Osteocyte (in vitro differentiated cells): ENCODE data around the gene PEX19. TPM values are rescaled to one million over a fixed set of nuclear protein-coding genes. Genes with fewer than 3 reads are reported as not detected.

ENCODE experiments used
- DNase-seq: peaks from one replicate; pipeline ENCODE4 v3.0.0; 2021; ENCODE audit warnings: mixed read lengths; ENCODE audit not compliant: unreplicated experiment; ENCODE audit errors: extremely low spot score
- H3K27ac Mint-ChIP-seq: one replicate; pipeline ENCODE4 v1.8.0; 2021; ENCODE audit warnings: mild to moderate bottlenecking, mixed read lengths; ENCODE audit not compliant: unreplicated experiment
- H3K27me3 Mint-ChIP-seq: one replicate; pipeline ENCODE4 v1.8.0; 2021; ENCODE audit warnings: mixed read lengths; ENCODE audit not compliant: unreplicated experiment
- H3K36me3 Mint-ChIP-seq: one replicate; pipeline ENCODE4 v1.8.0; 2021; ENCODE audit warnings: mixed read lengths; ENCODE audit not compliant: unreplicated experiment
- H3K4me1 Mint-ChIP-seq: one replicate; pipeline ENCODE4 v1.8.0; 2021; ENCODE audit warnings: mixed read lengths; ENCODE audit not compliant: unreplicated experiment
- H3K4me3 Mint-ChIP-seq: one replicate; pipeline ENCODE4 v1.8.0; 2021; ENCODE audit warnings: mild to moderate bottlenecking, moderate library complexity, mixed read lengths; ENCODE audit not compliant: unreplicated experiment
- H3K9me3 Mint-ChIP-seq: one replicate; pipeline ENCODE4 v1.8.0; 2021; ENCODE audit warnings: mixed read lengths; ENCODE audit not compliant: unreplicated experiment
- long read RNA-seq: library from polyadenylated mRNA; unstranded; transcript quantifications from one replicate; pipeline ENCODE4 v2.0.0, GENCODE V29; 2021
- total RNA-seq: library from RNA; stranded (reverse); gene quantifications from 2 replicates; pipeline ENCODE4 v1.2.1, GENCODE V29; 2021
- TF ChIP-seq, protein P1 (sequence below): fragments of 200-600 bp; sonication (generic); IDR thresholded peaks from 2 replicates; pipeline ENCODE4 v1.5.0; 2021; ENCODE audit warnings: antibody characterized with exemption, mild to moderate bottlenecking, moderate library complexity

Gene PEX19, protein sequence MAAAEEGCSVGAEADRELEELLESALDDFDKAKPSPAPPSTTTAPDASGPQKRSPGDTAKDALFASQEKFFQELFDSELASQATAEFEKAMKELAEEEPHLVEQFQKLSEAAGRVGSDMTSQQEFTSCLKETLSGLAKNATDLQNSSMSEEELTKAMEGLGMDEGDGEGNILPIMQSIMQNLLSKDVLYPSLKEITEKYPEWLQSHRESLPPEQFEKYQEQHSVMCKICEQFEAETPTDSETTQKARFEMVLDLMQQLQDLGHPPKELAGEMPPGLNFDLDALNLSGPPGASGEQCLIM
- 56.8 and 60.8 TPM in 2 replicates for total RNA-seq
- long read RNA-seq, transcript PEX19-201 (8 exons, 3,661 nt), result major isoform, 233 of 310 reads
- long read RNA-seq, transcript PEX19-205 (7 exons, 3,504 nt), result minor isoform, 55 of 310 reads
- long read RNA-seq, partial matches to known transcripts, result 6 of 310 reads
- long read RNA-seq, other reads (novel, unspliced or antisense), result 16 of 310 reads

DNA sequence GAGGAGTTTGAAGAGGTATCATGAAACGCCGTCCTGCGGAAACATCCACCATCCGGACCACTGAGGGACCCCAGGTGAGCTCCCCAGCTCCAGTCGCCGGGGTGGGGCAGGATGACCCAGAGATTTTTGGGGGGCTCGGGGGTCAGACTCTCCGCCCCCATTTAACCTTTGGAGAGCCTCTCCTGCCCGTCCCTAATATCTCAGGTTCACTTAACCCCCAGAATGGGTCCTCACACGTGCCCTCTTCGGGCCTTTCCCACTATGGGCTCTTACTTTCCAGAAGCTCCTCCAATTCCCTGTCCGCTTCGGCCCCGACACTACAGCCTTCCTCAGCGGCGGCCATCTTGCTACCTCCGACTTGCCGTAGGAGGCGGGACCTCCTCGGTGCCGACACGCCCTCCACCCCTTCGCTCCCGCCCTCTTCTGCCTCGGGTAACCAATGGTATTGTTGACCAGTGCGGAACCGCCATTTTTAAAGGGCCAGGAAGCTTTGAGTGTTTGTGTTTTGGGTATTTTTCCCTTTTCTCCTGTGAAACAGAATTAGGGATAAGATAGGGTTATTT, at the start of gene PEX19:
PEX19 (minus strand) TSS at position 352 of the 563 bp plus-strand sequence; CDS start at position 343, 9 bp downstream.
- peaks cover 28% of the 10 kb centered on the region for H3K36me3 Mint-ChIP-seq
- no peaks in the 10 kb centered on the region for H3K27me3 Mint-ChIP-seq
- TF ChIP-seq, protein P1, sequence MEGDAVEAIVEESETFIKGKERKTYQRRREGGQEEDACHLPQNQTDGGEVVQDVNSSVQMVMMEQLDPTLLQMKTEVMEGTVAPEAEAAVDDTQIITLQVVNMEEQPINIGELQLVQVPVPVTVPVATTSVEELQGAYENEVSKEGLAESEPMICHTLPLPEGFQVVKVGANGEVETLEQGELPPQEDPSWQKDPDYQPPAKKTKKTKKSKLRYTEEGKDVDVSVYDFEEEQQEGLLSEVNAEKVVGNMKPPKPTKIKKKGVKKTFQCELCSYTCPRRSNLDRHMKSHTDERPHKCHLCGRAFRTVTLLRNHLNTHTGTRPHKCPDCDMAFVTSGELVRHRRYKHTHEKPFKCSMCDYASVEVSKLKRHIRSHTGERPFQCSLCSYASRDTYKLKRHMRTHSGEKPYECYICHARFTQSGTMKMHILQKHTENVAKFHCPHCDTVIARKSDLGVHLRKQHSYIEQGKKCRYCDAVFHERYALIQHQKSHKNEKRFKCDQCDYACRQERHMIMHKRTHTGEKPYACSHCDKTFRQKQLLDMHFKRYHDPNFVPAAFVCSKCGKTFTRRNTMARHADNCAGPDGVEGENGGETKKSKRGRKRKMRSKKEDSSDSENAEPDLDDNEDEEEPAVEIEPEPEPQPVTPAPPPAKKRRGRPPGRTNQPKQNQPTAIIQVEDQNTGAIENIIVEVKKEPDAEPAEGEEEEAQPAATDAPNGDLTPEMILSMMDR, result no peak
- peaks cover 24% of the 10 kb centered on the region for H3K4me1 Mint-ChIP-seq
- peak within 1 kb of the TSS; percentile 95 for H3K4me3 Mint-ChIP-seq
- peak within 1 kb of the TSS; percentile 95 for H3K27ac Mint-ChIP-seq
- no peaks in the 10 kb centered on the region for H3K9me3 Mint-ChIP-seq
- DNase-seq, result peak; percentile 97

GRCh38 chr1:160332516-160332915, 47.6 kb upstream of the PEX19 start:
- peaks cover 42% of the 10 kb centered on the region for H3K36me3 Mint-ChIP-seq
- TF ChIP-seq, protein P1, result no peak
- no peak overlapping the region for H3K27ac Mint-ChIP-seq
- H3K9me3 Mint-ChIP-seq, result no peaks in the 10 kb centered on the region
- no peaks in the 10 kb centered on the region for H3K27me3 Mint-ChIP-seq
- H3K4me1 Mint-ChIP-seq, result no peaks in the 10 kb centered on the region
- no peak for DNase-seq
- no peak overlapping the region for H3K4me3 Mint-ChIP-seq

DNA sequence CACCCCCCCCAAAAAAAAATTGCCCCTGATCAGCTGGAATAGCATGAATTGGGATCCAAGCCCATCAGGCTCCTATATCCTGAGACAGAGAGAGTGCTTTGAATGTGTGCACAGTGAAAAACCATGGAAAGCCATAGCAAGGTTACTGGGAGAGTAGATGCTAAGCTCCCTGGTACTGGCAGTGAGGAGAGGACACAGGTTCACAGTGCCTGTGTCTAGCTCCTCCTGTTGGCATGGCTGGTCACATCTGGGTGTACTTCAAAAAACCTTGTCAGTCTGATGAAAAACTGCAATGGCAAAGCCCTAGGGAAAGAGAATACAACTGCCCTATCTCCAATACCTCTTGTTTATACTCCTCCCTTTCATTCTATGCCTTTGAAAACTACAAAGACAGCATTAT, 45.2 kb upstream of the PEX19 start:
- TF ChIP-seq, protein P1, result no peak
- Mint-ChIP-seq H3K36me3 (peaks cover 53% of the 10 kb centered on the region), H3K4me1 (no peaks in the 10 kb centered on the region), H3K9me3 (no peaks in the 10 kb centered on the region), H3K4me3 (no peak overlapping the region), H3K27me3 (no peaks in the 10 kb centered on the region), H3K27ac (no peak overlapping the region)
- no peak for DNase-seq

DNA sequence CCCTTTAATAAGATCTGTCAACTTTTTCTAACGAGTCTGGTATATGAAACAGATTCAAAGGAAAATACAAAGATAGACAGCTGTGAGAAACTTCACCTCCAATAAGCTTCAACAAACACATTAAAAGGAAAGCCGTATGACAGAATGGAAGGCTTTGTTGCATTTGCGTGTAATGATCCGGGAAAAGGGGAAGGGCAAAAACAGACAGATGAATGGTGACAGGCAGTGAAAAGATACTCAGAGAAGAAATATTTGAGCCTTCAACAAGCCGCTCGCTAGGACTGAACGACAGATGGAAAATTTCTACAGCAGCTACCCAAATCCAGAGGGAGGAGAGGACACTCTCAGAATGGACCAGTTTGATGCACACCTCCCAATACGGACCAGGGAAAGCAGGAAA, 43.3 kb upstream of the PEX19 start:
- no peaks in the 10 kb centered on the region for H3K27me3 Mint-ChIP-seq
- TF ChIP-seq, protein P1, result no peak
- H3K36me3 Mint-ChIP-seq, result peaks cover 54% of the 10 kb centered on the region
- no peaks in the 10 kb centered on the region for H3K9me3 Mint-ChIP-seq
- no peak for DNase-seq
- H3K4me3 Mint-ChIP-seq, result no peak overlapping the region
- no peak overlapping the region for H3K27ac Mint-ChIP-seq
- H3K4me1 Mint-ChIP-seq, result no peaks in the 10 kb centered on the region

GRCh38 chr1:160326418-160326817, 41.5 kb upstream of the PEX19 start:
- Mint-ChIP-seq H3K27me3 (no peaks in the 10 kb centered on the region), H3K36me3 (peaks cover 55% of the 10 kb centered on the region), H3K4me1 (no peaks in the 10 kb centered on the region), H3K4me3 (no peak overlapping the region), H3K27ac (no peak overlapping the region), H3K9me3 (no peaks in the 10 kb centered on the region)
- DNase-seq, result no peak
- TF ChIP-seq, protein P1, result no peak
